RPMI8226 (cell line): ENCODE results near the gene NAP1L4.

Experiments used
- DNase-seq: peaks from one replicate; pipeline ENCODE4 v3.0.0-alpha.2; 2015

NAP1L4 gene

DNA sequence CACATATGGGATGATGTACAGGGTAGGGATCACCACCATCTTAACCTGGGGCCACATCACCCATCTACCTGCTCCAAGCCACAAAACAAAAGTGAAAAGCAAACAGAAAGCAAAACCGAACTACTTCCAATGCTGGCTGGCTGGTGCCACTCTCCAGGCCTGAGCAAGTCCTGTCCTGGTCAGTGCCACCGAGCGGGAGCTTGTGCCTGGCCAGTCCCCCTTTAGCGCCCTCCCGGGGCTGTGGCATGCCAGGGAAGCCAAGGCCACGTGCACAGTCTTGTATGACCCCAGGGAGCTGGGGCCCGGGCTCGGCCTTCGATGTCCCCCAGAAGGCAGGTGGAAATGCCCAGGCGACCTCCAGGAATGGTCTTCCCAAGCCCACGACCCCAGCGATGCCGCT is 17.9 kb upstream of the NAP1L4 start:
- DNase-seq, result no peak

DNA sequence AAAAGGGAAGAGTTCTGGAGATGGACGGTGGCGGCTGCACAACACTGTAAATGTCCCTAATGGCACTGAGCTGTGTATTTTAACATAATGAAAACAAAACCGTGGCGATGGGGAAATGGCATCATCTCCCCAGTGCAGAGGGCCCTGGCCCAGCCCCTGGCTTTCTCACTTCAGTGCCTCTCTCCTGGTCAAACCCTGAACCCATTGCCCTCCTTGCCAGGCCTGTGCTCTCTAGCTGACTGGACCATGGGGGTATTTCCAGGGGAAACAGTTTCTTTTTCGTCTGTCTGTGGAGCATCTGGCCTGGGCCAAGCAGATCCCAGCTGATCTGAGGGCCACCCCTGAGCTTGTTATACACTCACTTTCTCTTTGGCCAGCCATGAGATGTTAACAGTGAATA is 17.4 kb upstream of the NAP1L4 start:
- DNase-seq, result no peak

DNA sequence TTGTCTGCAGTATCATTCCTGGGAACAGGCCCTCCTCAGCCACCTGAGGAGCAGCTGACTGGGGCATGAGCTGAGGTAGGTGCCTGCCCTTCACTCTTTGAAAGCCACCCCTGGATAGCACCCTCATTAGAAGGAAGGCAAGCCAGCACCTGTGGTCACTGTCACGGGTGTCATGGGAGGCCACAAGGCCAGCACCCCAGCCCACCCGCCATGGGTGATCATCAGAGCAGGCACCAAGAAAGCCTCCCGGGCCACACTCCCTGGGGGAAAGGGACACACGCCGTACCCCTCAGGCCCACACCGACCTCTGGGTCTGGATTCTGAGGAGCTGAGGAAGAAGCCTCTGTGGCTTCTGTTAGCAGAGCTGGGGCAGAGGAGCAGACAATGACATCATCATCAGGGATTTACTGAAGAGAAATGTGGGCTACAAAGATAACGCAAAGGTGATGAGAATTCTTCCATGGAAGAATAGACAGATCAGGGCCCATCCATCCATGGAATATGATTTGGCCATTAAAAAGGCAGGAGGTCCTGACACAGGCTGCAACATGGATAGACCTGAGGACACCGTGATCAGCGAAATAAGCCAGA is 16.7 kb upstream of the NAP1L4 start:
- no peak for DNase-seq

DNA sequence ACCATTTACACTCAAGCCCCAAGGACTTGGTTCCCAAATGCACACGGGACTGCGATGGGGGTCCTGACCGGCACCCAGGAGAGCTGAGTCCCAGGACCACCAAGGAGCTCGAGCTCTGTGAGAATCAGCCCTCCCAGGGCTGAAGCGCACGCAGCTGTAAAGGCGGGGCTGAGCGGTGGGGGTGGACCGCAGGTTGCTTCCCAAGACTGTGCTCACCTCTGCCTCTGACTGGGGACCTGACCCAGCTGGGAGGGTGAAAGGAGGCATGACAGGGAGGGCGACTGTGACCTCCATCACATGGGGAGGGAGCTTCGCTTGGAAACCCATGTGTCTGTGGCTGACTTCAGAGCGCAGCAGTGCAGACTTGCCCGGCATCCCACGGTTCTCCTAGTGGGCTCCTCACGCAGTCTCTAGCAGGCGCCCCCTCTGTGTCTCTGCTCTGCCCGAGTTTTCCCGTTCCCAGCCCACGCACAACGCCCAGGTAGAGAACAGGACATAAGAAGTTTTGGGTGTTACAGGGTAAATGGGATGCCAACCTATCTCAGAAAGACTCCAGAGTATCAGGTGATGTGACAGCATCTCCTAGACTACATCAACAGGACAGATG is 15.4 kb upstream of the NAP1L4 start:
- DNase-seq, result no peak

DNA sequence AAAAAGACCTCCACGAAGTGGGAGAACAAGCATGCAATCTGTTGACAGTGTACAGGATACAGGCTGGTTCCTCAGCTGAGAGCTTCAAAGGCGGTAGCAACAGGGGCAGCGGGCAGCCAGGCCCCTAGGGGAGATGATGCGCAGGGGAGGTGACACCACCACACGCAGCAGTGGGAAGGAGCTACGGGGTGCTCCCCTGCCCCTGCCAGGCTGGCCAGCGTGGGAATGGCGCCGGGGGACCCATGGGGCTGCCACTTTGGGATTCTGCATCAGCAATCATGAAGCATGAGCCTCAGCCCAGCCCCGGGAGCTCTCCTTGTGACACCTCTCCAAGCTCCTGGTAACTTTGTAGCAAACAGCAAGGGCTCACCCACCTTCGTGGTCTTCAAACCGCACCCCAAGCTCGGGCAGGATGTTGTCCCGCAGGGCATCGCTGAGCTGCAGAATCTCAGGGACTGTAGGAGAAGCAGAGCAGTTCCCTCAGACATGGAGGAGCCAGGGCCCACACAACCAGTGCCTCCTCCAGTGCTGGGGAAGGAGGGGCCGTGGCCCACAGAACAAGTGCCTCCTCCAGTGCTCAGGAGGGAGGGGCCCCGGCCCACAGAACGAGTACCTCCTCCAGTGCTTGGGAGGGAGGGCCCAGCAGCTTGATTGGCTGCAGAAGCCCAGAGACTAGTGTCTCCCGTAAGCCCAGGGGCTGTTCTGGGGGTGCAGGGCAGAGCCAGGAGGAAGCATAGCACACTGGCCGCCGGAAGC is 14.6 kb upstream of the NAP1L4 start:
- DNase-seq, result no peak

DNA sequence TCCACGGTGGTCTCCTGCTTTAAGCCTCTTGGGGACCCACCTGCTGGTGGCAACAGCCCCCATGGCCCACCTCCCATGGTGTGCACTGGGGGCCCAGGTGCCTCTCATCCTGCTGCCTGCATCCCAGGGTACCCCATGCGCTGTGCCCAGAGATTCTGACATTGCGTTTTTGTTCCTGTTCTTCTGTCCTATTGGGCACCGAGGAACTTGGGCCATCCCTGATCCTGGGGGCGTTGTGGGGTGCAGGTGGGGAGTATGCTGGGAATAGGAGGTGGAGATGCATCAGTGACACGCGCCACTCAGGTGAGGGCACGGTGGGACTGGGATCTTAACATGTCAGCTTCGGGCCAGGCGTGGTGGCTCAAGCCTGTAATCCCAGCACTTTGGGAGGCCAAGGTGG is 12.4 kb upstream of the NAP1L4 start:
- no peak for DNase-seq

DNA sequence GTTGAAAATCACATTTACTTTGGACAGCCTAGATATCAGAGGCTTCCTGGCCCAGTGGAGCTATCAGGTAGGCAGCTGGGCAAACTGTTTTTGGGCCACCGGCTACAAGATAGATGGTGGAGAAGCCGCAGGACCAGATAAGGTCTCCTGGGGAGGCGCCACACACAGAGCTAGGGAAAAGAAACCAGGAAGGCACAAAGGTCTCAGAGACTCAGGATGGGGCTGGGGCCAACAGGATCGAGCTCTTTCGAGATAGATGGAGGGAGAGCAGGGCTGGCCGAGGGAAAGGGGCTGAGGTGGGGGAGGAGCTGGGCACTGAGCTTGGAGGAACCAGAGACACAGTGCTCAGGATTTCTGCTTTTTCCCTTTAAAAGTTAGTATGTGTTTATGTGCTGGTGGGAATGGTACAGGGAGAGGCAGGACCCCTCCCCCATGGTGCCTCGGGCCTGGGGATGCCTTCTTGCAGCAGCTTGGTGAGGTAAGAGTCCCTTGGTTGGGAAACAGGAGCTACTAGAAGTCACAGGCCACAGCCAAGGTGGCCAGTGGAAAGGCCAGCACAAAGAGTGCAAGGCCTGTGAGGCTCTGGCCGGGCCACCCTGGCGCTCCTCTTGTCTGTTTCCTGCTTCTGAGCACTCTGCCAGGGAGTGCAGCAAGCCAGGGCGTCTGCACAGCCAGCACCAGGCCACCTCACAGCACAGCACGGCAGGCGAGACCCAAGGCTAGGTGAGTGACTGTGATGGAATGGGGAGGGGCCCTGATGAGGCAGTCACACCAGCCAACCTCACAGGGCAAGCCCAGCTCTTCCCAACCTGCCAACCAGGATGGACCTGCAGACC is 11.5 kb upstream of the NAP1L4 start:
- no peak for DNase-seq

DNA sequence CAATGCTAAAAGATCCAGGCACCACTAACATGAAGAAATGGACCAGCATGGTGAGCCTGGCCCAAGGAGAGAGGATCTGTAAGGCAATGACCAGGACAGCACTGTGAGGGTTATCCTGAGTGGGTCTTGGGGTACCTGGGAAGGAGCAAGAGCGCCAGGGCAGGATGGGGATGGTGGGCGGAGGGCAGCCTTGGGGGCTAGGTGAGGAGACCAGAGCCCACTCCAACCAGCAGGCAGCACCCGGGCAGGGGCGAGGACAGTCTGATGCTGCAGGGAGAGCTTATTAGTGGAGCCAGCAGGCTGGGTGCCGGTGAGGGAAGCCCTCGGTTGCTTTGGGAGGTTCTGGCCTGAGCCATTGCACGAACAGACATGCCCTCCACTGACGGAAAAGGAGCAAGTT is 10.7 kb upstream of the NAP1L4 start:
- no peak for DNase-seq

DNA sequence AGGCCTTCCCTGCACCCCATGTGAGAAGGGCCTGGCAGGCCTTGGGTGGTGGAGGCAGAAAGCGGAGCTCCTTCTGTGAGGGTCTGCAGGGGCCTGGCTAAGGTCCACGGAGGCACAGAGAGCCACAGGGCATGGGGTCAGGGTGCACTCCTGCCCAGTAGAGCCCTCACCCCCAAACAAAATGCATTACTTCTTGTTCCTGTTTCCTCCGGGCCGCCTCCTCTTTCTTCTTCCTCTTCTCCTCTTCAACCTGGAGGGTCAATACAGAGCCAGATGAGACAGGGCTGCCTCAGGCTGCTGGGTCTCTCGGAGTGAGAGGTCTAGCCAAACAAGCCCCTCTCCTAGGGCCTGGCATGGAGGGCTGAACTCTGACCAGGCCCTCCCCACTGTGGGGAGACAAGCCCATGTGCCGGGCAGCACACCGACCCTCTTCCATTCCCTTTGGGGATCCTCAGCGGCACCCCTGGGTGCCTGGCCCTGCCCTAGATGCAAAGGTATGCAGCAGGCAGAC is 10.3 kb upstream of the NAP1L4 start:
- DNase-seq, result no peak

DNA sequence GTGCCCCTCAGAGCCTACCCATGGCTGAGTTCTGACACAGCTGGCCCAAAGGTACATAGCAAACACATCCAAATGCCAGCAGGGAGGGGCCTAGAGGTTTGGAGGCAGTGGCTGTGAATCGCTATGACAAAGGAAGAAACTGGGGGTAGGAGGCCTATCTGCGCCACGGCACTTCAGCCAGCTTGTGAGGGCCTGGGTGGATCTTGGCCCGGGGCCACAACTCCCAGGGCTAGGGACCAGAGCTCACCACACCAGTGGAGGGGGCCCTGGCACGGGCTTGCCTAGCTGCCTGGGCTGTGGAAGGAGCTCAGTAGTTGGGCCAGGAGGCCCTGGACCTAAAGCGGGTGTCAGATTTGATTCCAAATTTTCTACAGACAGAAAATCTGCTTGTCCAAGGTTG is 9.4 kb upstream of the NAP1L4 start:
- DNase-seq, result no peak

DNA sequence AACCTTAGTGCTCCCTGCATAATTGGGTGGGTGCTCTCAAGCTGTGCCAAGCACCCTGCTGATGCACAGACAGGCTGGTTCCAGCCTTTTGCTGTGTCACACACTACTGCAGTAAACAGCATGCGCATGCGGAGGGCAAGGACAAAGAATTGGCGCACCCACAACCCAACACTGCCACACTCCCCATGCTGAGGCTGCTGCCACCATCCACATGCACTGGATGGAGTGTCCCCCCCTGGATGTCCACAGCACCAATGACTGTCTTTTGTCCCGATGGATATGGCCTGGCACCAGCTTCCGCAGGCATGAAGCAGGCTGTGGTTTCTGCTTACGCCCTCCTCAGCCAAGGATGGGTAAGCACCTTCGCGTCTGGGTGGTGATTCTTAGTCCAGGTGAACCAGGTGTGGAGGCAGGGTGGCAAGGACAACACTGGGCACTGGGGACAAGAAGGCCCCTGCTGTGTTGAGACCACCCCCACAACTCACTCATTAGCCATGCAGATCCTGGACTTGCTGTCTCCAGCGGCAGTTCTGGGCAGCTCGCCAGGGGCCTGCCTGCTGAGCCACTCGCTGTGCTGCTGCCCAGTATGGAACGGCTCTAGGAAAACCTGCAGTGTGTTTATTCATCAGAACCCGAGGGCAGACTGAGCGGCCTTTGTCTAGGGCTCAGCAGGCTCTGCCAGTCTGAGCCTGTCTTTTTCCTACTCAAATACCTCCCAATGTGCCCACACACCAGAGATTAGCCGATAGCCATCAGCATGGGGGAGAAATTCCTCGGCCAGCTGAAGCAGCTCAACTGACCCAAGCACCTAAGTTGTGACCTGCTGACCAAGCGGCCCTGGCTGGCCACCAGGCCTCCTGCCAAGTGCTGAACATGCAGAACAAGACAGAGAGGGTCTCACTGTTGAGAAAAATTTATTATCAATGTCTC is 8.2 kb upstream of the NAP1L4 start:
- no peak for DNase-seq

DNA sequence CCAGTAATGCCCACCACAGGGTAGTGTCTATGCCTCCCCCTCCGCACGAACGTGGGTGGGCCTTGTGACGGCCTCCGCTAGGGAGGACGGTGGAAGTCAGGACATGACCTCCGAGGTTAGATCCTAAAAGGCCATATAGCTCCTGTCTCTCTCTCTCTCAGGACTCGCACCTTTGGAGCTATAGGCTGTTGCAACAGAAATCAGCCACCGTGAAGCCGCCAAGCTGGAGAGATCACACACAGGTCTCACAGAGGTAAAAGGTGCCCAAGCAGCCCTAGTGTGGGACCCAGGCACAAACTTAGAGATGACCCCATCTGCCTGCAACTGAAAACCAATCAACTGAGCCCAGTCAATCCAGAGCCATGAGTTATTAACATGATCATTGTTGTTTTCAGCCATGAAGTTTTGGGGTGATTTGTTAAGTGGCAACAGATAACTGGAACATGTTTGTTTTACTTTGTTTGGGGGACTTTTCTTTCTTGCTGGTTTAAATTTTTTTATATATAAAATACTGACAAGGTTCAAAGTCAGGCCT is 7.4 kb upstream of the NAP1L4 start:
- DNase-seq, result no peak

DNA sequence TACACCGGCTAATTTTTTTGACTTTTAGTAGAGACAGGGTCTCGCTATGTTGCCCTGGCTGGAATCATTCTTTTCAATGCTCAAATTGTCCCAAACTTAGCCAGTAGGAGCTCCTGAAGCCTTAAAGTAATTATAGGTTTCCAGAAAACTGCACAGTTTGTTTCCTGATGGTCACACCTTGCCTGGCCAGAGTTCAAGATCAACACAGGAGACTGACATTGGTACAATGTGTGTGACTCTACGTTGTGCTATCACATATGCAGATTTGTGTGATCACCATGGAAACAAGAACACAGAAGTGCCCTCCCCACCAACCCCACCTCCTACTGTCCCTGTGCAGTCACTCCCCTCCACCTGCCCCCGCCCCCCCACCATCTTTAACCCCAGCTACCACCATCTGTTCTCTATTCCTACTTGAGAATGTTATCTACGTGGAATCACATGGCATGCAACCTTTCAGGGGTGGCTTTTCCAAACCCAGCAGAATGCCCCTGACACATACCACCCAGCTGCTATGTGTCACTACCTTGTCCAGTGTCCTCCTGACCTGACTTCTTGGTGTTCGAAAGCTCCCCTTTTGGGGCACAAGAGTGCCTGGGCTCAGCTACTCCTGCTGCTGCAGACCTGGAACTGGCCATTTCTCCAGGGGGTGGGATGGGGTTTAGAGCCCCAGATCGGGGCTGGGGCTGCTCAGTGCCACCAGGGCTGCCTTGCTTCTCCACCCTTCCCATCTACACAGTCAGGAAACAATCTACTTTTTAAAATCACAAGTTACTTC is 6.1 kb upstream of the NAP1L4 start:
- DNase-seq, result no peak

DNA sequence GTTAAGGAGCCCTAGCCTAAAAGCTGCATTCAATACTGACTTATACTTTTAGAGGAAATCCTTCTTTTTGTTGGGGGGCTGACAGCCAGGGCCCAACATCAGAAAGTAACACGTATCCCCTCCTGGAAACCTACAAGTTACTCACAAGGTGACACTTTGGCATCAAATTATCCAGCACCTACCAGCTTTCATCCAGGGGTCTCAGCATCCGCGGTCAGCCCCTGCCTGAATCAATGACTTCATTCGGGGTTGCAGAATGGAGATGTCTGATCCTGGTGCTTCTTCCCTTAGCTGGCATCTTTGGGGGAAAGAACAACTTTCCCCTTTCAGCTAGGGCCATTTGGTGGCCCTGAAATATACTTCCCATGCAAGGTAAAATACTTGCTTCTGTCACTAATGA is 5.3 kb upstream of the NAP1L4 start:
- no peak for DNase-seq

DNA sequence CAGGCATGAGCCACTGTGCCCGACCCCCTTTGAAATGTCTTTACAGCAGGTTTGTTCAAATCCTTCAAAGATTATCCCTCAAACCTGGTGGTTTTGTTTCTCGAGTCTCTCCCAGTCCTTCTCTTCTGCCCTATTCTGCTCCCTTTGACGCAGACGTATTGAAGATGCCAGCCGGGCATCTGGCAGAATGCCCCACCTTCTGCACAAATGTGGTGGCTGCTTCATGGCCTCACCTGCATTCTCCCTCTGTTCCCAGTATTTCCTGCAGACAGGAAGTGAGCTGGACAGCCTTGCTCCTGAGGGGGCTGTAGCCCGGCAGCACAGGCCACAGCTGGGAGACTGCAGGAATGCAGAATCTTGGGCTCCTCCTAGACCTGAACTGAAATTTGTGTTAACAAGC is 4.8 kb upstream of the NAP1L4 start:
- DNase-seq, result no peak

DNA sequence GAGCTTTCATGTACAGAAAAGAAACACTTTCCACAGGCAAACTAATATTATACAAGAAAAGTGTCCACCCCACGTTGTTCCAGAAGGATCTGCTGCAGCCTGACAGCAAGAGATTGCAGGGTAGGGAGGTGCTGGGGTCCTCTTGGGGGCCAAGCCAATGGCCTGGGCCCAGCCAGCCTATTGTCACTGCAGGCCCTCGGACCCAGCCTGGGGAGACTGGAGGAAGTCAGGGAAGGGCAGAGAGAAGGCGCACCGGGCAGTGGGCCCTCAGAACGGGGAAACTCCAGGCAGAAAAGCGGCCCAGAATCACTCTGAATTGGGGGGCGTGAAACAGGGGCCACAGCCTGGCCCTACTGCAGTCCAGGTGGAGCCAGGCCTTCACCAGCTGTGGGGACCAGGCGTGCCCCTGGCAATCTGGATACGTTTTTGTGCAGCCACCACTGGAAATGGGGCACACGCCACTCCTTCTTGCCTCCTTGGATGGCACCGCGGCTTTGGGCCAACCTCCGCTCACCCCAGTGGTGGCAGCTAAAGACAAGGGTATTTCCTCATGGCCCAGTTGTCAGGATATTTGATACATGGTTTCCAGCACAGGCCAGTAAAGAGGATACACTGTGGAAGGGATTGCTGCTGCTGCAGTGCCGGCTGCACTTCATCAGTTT is 3.9 kb upstream of the NAP1L4 start:
- no peak for DNase-seq

DNA sequence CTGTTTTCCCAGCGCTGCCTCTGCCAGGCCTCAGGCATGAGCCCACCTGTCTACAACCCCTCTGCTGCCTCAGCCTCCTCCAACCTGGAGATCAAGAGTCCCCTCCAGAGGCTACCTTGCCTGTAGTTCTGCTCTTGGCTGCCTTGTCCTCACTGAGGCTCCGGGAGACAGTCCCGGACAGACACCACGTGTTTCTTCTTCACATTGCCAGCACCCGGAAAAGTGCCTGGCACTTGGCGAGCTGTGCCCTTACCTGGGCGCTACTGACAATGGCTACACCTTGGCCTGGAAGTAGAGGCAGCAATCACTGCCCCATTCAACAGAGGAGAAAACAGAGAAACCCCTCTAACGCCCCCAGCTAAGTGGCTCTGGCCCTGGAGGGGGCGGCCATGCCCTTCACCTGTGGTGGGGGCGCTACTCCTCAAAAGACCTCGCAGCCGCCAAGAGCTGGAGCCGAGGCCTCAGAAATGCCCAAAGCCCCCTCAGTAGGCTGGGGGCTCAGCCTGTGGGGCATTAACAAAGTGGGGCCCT is 3.0 kb upstream of the NAP1L4 start:
- no peak for DNase-seq

DNA sequence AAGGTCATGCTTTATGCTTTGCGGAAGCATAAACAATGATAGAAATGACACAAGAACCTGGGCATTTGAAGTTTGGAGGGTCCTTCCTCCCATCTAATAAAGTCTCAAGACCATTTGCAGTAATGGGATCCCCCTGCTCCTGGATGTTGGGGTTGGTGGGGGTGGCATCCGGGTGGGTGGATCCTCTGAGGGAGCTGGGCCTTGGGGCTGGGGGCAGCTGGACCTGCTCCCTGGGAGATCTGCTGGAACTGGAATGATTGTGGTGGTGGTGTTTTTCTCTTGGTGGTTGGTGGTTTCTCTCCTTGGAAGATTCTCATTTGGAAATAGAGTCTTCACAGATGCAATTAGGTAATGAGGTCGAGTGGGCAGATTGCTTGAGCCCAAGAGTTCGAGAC is 2.2 kb upstream of the NAP1L4 start:
- no peak for DNase-seq

DNA sequence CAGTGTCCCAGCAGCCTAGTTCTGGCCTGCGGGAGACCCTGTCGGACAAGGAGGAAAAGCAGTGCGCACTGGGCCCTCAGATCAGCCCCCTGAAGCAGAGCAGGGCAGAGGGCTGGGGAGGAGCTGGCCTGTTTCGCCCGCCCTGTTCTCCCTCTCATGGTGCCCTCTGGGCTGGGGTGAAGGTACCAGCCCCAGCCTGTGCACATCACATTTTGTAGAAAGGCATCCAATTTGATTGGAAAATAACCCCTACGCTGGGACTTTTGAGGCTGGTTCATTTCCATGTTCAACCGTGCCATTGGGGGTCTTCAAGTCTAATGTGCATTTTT is 832 bp upstream of the NAP1L4 start:
- DNase-seq, result no peak

DNA sequence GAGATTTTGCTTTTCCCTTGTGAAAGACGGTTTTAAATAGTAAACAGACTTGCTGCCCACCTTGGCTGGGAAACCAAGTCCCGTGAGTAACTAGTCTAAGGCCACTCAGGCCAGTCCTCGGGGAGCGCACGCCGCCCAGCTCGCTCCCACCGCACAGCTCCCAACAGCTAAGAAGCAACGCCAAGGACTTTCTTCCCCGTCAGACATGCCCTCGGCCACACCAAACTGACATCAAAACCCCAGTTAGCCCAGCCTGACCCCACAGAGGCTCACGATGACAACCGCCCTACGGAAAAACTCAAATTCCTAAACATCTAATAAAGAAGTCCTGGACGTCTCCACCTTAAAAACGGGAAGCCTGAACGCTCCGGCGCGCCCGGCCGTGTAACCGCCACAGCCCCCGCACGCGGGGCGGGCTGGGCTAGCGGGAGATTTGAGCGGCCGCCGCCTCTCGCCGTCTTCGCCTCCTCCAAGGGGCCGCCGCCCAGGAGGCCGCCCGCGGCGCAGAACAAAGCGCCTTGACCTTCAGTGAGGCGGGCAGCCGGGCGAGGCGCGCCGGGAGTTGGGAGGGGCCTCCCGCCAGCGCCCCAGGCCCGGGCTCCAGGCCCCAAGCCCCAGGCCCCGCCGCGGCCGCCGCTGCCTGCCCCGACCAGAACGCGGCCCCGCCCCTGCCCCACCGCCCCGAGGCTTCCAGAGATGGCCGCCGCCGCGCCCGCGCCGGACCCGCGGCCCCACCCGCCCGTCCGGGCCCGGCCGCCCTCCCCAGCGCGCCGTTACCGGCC is 486 bp downstream of the NAP1L4 start:
- DNase-seq, result peak; percentile 29
